Stimulated activated CD8-positive, alpha-beta memory T cell treated with anti-CD3 and anti-CD28 coated beads, Interleukin-4, amount 100 ng/mL, for 24 hours (primary cell): ENCODE results near the gene HEATR9.
"Not testable (repeated sequence)": the region's sequence is repeated elsewhere in the genome, so short reads cannot be mapped to it uniquely, and the experiment has no call there.

ENCODE experiments used
- DNase-seq: peaks from one replicate; pipeline ENCODE4 v3.0.0-alpha.2; 2020; ENCODE audit warnings: low read depth

HEATR9 gene, protein sequence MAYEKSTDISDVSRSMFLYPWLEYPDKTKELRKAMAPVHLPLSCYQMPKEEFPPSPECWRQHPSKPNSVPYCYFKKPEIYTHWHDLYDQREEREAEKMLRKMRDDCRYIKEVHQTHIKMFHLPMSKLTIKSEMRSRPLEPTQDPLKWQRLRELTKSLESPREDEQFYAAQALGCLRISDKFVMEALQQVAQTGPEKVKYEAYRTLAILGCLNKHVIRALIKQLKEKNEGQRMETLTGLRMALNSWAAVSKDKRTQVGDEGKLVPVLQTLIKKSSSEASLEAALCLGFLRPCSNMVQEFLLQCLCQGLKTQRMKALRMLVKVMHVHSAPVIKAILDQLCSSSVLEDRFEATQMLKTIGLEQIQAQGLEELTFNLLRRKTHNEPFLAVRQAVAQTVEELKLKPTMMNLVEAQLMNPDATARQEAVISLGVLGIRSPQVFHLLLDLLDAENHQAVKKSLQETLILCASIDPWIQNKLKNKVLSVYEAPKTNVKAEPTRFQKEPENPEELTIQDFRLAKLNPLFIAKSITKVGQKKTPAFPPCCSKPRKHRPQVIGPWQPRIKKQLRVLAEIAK

GRCh38 chr17:35868737-35869136 lies at the start of gene HEATR9:
Gene HEATR9, minus strand, starts transcription at chr17:35868891. Its CDS starts 149 bp downstream, at chr17:35868742.
- DNase-seq = no peak

GRCh38 chr17:35917519-35918213 lies 49.0 kb upstream of the HEATR9 start:
- no peak for DNase-seq

DNA sequence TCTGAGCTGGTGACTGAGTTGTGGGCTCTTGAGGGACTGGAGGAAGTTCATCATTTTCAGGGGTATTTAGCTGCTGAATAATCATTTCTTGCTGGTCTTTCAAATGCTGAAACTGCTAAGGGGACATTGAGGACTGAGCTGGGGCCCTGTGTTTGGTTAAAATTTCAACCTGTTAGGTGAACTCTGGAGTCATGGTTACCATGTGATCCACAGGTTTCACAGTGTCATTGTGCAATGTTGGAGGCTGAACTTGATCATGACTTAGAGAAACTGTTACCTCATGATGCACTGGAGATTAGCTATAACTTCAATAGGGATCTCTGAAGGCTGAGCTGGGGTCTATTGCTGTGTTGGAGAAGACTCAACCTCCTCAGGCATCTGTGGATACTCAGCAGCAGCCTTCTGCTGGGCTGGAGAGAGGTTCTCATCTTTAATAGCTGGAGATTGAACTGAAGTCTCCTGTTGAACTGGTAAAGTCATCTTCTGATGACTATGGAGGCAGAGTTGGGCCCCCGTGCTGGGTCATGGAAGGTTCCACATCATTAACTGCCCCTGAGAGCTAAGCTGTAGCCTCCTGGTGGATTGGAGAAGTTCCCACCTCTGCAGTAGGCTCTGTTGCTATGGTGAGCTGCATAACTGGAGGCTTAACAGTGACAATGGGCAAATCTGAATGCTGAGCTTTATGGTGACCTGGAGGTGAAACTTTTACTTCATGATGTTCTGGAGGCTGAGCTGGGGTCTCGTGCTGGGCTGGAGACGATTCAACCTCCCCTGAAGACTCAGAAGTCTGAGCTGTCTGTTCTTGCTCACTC lies 46.7 kb upstream of the HEATR9 start:
- DNase-seq = no peak

DNA sequence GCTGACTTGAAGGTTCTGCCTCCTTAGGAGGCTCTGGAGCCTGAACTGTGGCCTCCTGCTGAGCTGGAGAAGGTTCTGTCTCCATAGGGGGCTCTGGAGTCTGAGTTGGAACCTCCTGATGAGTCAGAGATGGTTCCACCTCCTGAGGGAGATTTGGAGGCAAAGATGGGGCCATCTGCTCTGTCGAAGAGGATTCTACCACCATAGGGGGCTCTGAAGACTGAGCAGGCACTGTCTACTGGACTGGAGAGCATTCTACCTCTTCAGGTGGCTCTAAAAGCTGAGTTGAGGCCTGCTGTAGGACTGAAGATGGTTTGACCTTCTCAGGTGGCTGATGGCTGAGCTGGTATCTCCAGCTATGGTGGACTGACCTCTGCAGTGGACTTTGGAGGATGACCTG lies 45.7 kb upstream of the HEATR9 start:
- no peak for DNase-seq

GRCh38 chr17:35913609-35914008 lies 44.9 kb upstream of the HEATR9 start:
- no peak for DNase-seq

DNA sequence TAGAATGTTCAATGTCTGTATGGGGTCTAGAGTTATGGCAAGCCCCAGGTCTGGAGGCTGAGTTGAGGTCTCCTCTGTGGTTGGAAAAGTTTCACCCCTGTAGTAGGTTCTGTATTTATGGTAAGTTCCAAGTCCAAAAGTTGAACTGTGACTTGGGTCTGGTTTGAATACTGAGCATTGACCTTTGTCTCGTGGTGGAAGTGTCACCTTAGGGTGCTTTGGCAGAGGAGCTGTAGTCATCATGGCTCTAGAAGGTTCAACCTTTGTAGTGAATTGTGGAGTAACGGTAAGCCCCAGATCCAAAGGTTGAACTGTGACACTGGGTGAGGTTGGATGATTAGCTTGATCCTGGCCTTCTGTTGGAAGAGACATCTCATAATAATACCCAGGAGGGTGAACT lies 44.3 kb upstream of the HEATR9 start:
- no peak for DNase-seq

DNA sequence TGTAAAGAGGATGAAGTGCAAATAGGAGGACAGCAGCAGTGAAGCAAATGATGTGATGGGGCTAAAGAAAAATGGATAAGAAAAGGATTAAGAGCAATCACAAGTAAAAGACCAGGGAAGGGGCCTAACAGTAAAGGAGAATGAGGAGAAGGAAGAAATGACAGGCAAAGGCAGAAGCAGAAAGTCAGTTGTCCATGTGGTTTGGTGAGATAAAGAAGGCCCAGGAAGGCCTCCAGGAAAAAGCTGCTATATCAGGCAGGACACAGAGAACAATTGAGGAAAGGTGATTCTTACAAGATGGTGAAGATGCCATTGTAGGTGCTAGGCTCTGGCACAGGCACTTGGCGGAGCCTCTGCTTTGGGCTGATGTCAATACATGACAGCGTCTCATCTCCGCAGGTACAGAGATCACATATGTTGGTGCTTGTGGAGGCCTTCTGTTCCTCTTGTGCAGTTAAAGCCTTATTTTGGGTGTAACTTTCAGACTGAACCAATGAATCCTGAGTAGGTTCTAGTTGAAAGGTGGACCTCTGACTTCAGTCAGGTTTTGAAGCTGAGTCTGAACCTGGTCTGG lies 43.7 kb upstream of the HEATR9 start:
- DNase-seq = no peak

DNA sequence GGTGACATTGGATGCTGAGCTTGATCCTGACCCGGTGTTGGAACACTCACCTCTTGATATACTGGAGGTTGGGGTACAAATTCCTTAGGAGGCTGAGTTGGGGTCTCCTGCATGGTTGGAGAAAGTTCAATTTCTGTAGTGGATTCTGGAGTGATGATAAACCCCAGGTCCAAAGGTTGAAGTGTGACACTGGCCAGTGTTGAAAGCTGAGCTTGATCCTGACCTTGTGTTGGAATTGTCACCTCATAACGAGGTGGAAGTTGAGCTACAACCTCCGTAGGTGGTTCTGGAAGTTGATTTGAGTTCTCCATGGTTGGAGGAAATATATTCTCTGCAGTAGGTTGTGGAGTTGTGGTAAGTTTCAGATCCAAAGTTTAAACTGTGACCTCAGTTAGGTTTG lies 40.7 kb upstream of the HEATR9 start:
- DNase-seq = no peak

DNA sequence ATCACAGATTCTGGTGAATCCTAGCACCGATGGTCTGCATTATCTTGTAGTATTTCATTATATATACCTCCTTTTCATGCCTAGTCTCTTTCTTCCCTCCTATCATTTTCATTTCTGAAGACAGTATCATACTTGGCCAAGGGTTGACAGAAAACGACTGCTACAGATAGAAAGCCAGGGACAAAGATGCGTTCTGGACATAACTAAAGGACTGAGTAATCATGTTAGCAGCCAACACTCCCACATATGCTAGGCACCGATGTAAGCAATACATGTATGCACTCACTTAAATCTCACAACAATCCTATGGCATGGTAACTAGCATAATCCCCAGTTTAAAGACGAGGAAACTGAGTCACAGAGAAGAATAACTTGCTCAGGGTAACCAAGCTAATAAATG lies 39.0 kb upstream of the HEATR9 start:
- no peak for DNase-seq

DNA sequence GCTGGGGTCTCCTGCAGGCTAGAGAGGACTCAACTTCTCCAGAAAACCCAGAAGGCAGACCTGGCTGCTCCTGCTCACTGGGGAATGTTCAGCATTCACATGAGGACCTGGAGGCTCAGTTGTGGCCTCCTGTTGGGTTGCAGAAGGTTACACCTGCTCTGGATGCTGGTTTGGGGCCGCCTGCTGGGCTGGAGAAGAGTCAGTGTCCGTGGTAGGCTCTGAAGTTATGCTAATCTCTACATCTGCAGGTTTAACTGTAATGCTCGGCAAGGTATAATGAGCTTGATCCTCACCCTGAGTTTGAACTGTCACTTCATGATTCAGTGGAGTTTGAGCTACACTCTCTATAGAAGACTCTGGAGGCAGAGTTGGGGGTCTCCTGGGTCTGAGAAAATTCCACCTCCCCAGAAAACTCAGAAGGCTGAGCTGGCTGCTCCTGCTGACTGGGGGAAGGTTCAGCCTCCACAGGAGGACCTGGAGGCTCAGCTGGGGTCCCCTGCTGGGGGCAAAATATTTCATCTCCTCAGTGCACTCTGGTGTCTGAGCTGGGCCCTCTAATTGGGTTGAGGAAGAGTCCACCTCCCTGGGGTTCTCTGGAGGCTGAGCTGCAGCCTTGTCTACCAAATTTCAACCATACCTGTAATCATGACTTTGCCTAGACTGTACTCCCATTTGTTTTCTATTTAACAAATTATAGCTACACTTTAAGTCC lies 38.4 kb upstream of the HEATR9 start:
- DNase-seq = no peak

- no peak for DNase-seq
Measured at GRCh38 chr17:35906191-35906925, 37.7 kb upstream of the HEATR9 start.

- no peak for DNase-seq
Measured at GRCh38 chr17:35903451-35903850, 34.8 kb upstream of the HEATR9 start.

- DNase-seq = no peak
Measured at GRCh38 chr17:35901631-35902175, 33.0 kb upstream of the HEATR9 start.

- DNase-seq = no peak
Measured at GRCh38 chr17:35900708-35901480, 32.2 kb upstream of the HEATR9 start.

- no peak for DNase-seq
Measured at GRCh38 chr17:35900280-35900679, 31.6 kb upstream of the HEATR9 start.

GRCh38 chr17:35898283-35899070 lies 29.8 kb upstream of the HEATR9 start:
- peak; percentile 58 for DNase-seq

DNA sequence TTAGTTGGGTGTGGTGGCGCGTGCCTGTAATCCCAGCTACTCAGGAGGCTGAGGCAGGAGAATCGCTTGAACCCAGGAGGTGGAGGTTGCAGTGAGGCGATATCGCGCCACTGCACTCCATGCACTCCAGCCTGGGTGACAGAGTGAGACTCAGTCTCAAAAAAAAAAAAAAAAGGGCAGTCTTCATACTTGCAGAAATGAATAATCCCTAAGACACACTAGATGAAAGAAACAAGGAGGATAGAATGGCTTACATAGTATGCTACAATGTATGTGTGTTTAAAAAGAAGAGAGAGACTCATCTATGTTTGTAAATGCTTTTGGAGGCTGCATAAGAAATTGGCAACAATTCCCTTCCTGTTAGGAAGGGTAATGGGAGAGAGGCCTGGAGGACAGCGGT lies 29.1 kb upstream of the HEATR9 start:
- DNase-seq = not testable (repeated sequence)
